Osteoblast (primary cell): ENCODE data around the gene ATRNL1. TPM values are rescaled to one million over a fixed set of nuclear protein-coding genes. Genes with fewer than 3 reads are reported as not detected.

Experiments used
- DNase-seq: peaks from one replicate; pipeline ENCODE4 v3.0.0; 2011; ENCODE audit warnings: low spot score, mixed read lengths; ENCODE audit not compliant: insufficient read length; ENCODE audit errors: missing footprints
- H2AFZ ChIP-seq: 2 replicates; pipeline ENCODE4 v1.6.0; 2011; ENCODE audit warnings: mild to moderate bottlenecking, low read length
- H3K27ac ChIP-seq: 2 replicates; pipeline ENCODE4 v1.5.1; 2011; ENCODE audit warnings: mild to moderate bottlenecking, low read depth, low read length, moderate library complexity
- H3K27me3 ChIP-seq: 2 replicates; pipeline ENCODE4 v1.6.0; 2012; ENCODE audit warnings: mild to moderate bottlenecking, control low read depth, inconsistent platforms, low read length, moderate library complexity; ENCODE audit not compliant: insufficient read depth
- H3K36me3 ChIP-seq: 2 replicates; pipeline ENCODE4 v1.5.1; 2011; ENCODE audit warnings: mild to moderate bottlenecking, low read length, control low read depth, moderate library complexity; ENCODE audit not compliant: insufficient read depth
- H3K4me1 ChIP-seq: 2 replicates; pipeline ENCODE4 v1.5.1; 2011; ENCODE audit warnings: mild to moderate bottlenecking, low read length, control low read depth, moderate library complexity; ENCODE audit not compliant: insufficient read depth
- H3K4me2 ChIP-seq: 2 replicates; pipeline ENCODE4 v1.6.0; 2011; ENCODE audit warnings: mild to moderate bottlenecking, low read length; ENCODE audit not compliant: insufficient read depth
- H3K4me3 ChIP-seq: fragments of 200-600 bp; sonication (generic); 3 replicates; pipeline ENCODE4 v1.5.1; 2012; ENCODE audit warnings: mild to moderate bottlenecking, low read length, inconsistent platforms; ENCODE audit not compliant: insufficient read depth
- H3K79me2 ChIP-seq: 2 replicates; pipeline ENCODE4 v1.6.0; 2012; ENCODE audit warnings: mild to moderate bottlenecking, low read length, control low read depth, inconsistent platforms; ENCODE audit not compliant: insufficient read depth
- H3K9me3 ChIP-seq: 2 replicates; pipeline ENCODE4 v1.5.1; 2011; ENCODE audit warnings: low read depth, low read length, control low read depth
- H4K20me1 ChIP-seq: 2 replicates; pipeline ENCODE4 v1.6.0; 2012; ENCODE audit warnings: mild to moderate bottlenecking, low read length, control low read depth; ENCODE audit not compliant: insufficient read depth
- CTCF ChIP-seq: IDR thresholded peaks from 2 replicates; pipeline ENCODE4 v1.5.1; 2011; ENCODE audit warnings: mild to moderate bottlenecking, low read depth, low read length, moderate library complexity; ENCODE audit errors: extremely low read depth
- total RNA-seq: library from RNA; depleted of rRNA; stranded (reverse); fragments of >200 nt; gene quantifications from 2 replicates; pipeline ENCODE4 v1.2.3, GENCODE V29; 2012

ATRNL1 gene
- total RNA-seq, 1 donor = 1.4 TPM

- no peak overlapping the region for H3K27ac ChIP-seq
- DNase-seq = peak; percentile 85
These were observed 825.6 kb downstream of the ATRNL1 start for GRCh38 chr10:115918812-115919211.

GRCh38 chr10:115921795-115922194 lies 828.6 kb downstream of the ATRNL1 start:
- Histone ChIP-seq H2AFZ (no peak overlapping the region), H3K27ac (no peak overlapping the region), H4K20me1 (no peaks in the 10 kb centered on the region), H3K36me3 (no peaks in the 10 kb centered on the region), H3K27me3 (no peaks in the 10 kb centered on the region), H3K79me2 (no peaks in the 10 kb centered on the region), H3K4me2 (no peak overlapping the region), H3K4me3 (no peak overlapping the region), H3K9me3 (no peaks in the 10 kb centered on the region), H3K4me1 (peaks cover 7% of the 10 kb centered on the region)
- no peak for TF ChIP-seq CTCF
- DNase-seq = no peak

More at GRCh38 chr10:115918812-115919211, 825.6 kb downstream of the ATRNL1 start:
- no peak for TF ChIP-seq CTCF
- H3K79me2 ChIP-seq = no peaks in the 10 kb centered on the region
- H3K27me3 ChIP-seq = no peaks in the 10 kb centered on the region
- no peak overlapping the region for H2AFZ ChIP-seq
- H3K4me3 ChIP-seq = no peak overlapping the region
- peak overlapping the region; percentile 38 for H3K4me2 ChIP-seq
- H3K9me3 ChIP-seq = no peaks in the 10 kb centered on the region
- H4K20me1 ChIP-seq = no peaks in the 10 kb centered on the region
- no peaks in the 10 kb centered on the region for H3K36me3 ChIP-seq
- peaks cover 7% of the 10 kb centered on the region for H3K4me1 ChIP-seq

GRCh38 chr10:115931309-115931708 lies 838.1 kb downstream of the ATRNL1 start:
- TF ChIP-seq CTCF = no peak
- Histone ChIP-seq H3K4me3 (no peak overlapping the region), H3K9me3 (no peaks in the 10 kb centered on the region), H3K27me3 (no peaks in the 10 kb centered on the region), H3K79me2 (no peaks in the 10 kb centered on the region), H3K27ac (no peak overlapping the region), H3K4me2 (no peak overlapping the region), H3K36me3 (no peaks in the 10 kb centered on the region), H3K4me1 (peaks cover 12% of the 10 kb centered on the region), H2AFZ (no peak overlapping the region), H4K20me1 (no peaks in the 10 kb centered on the region)
- DNase-seq = no peak

- no peaks in the 10 kb centered on the region for H3K79me2 ChIP-seq
- H3K4me3 ChIP-seq = no peak overlapping the region
- H4K20me1 ChIP-seq = no peaks in the 10 kb centered on the region
- no peaks in the 10 kb centered on the region for H3K9me3 ChIP-seq
- peaks cover 18% of the 10 kb centered on the region for H3K4me1 ChIP-seq
- no peaks in the 10 kb centered on the region for H3K36me3 ChIP-seq
- DNase-seq = no peak
- H2AFZ ChIP-seq = no peak overlapping the region
- H3K27ac ChIP-seq = no peak overlapping the region
- no peak overlapping the region for H3K4me2 ChIP-seq
- H3K27me3 ChIP-seq = no peaks in the 10 kb centered on the region
- no peak for TF ChIP-seq CTCF
These were observed 838.9 kb downstream of the ATRNL1 start for GRCh38 chr10:115932099-115932498.
